Stimulated activated CD8-positive, alpha-beta memory T cell treated with anti-CD3 and anti-CD28 coated beads, Interleukin-2, amount 100 ng/mL, for 1 hour (primary cell): ENCODE measurements around the gene LAMA2.

Experiments
- DNase-seq, 2 donors: peaks; one replicate each; pipeline ENCODE4 v3.0.0-alpha.2; 2020; ENCODE audit warnings: low read depth in 2 of 2

Gene LAMA2

GRCh38 chr6:129494586-129494985 lies 611.6 kb downstream of the LAMA2 start:
- no peak for DNase-seq

- no peak for DNase-seq
These were observed 612.7 kb downstream of the LAMA2 start for GRCh38 chr6:129495652-129496051.

- no peak for DNase-seq
These were observed 614.8 kb downstream of the LAMA2 start for GRCh38 chr6:129497481-129498441.

GRCh38 chr6:129498541-129498940 lies 615.6 kb downstream of the LAMA2 start:
- DNase-seq, result no peak

- DNase-seq, result no peak
These were observed 616.3 kb downstream of the LAMA2 start for GRCh38 chr6:129498950-129499842.

GRCh38 chr6:129499843-129500219 lies 616.9 kb downstream of the LAMA2 start:
- no peak for DNase-seq

- DNase-seq, result no peak
These were observed 618.2 kb downstream of the LAMA2 start for GRCh38 chr6:129500958-129501739.

- no peak for DNase-seq
These were observed 619.1 kb downstream of the LAMA2 start for GRCh38 chr6:129501740-129502660.

- no peak for DNase-seq
These were observed 621.5 kb downstream of the LAMA2 start for GRCh38 chr6:129504456-129504855.

GRCh38 chr6:129507059-129507807 lies 624.3 kb downstream of the LAMA2 start:
- DNase-seq, result no peak

GRCh38 chr6:129507846-129508245 lies 624.9 kb downstream of the LAMA2 start:
- no peak for DNase-seq

GRCh38 chr6:129508477-129509145 lies 625.7 kb downstream of the LAMA2 start:
- no peak for DNase-seq

- no peak for DNase-seq
These were observed 628.0 kb downstream of the LAMA2 start for GRCh38 chr6:129510950-129511349.

- DNase-seq, result no peak
These were observed 630.5 kb downstream of the LAMA2 start for GRCh38 chr6:129513471-129513870.

- no peak for DNase-seq
These were observed 632.1 kb downstream of the LAMA2 start for GRCh38 chr6:129515004-129515403.

- no peak for DNase-seq
These were observed 633.1 kb downstream of the LAMA2 start for GRCh38 chr6:129516005-129516404.

GRCh38 chr6:129516787-129517186 lies 633.8 kb downstream of the LAMA2 start:
- no peak for DNase-seq

- no peak for DNase-seq
These were observed 634.4 kb downstream of the LAMA2 start for GRCh38 chr6:129517288-129517687.

- no peak for DNase-seq
These were observed 636.8 kb downstream of the LAMA2 start for GRCh38 chr6:129519750-129520149.
